Spleen (tissue), 7 donors: ENCODE data around the gene TUBGCP2.

Experiments
- POLR2A ChIP-seq, 3 donors: fragments of 450-650 bp; IDR thresholded peaks; one replicate each; pipeline ENCODE4 v1.5.1; 2017; ENCODE audit warnings: antibody characterized with exemption in 3 of 3, mild to moderate bottlenecking in 1 of 3
- POLR2AphosphoS5 ChIP-seq, 3 donors: sonication (generic); formaldehyde crosslinking; IDR thresholded peaks; one replicate each; pipeline ENCODE4 v1.5.1; 2017; ENCODE audit warnings: antibody characterized with exemption in 3 of 3
- TF ChIP-seq, protein P1 (sequence below), 11 experiments: fragments of 200-600 bp in 7 of 11; fragments of 450-650 bp in 4 of 11; sonication (generic) in 4 of 11; IDR thresholded peaks in 8 of 11; conservative IDR thresholded peaks in 3 of 11; 1 replicate in 7 of 11; 2 replicates in 4 of 11; pipeline versions ENCODE4 v1.4.0 to v1.8.0; 2016 to 2021; ENCODE audit warnings: antibody characterized with exemption in 11 of 11, inconsistent platforms in 4 of 11, mild to moderate bottlenecking in 1 of 11
- donor health status: DM: no; HTN: no; CAD: no; lungs with moderate emphysema.
- donor health status: DM: no; HTN: no; CAD: no.
- donor health status: DM: no; HTN: no; CAD: no.

DNA sequence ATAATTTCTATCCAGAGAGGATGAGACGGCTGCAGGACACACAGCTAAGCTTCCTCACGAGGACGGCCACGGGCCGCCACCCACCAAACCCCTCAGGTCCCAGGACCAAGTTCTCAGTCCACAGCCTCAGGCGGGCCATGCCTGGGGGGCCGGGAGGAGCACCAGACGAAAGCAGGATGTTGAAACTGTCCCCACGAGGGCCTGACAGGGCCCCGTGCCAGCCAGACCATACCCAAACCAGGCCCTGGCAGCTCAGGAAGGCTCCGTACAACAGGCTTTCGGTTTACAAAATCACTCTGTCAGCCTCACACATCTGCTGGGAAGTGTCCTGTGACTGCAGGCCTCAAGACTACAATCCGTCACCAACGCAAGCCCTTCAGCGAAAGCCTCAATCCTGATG is 14.5 kb downstream of the TUBGCP2 start:
- TF ChIP-seq, protein P1, sequence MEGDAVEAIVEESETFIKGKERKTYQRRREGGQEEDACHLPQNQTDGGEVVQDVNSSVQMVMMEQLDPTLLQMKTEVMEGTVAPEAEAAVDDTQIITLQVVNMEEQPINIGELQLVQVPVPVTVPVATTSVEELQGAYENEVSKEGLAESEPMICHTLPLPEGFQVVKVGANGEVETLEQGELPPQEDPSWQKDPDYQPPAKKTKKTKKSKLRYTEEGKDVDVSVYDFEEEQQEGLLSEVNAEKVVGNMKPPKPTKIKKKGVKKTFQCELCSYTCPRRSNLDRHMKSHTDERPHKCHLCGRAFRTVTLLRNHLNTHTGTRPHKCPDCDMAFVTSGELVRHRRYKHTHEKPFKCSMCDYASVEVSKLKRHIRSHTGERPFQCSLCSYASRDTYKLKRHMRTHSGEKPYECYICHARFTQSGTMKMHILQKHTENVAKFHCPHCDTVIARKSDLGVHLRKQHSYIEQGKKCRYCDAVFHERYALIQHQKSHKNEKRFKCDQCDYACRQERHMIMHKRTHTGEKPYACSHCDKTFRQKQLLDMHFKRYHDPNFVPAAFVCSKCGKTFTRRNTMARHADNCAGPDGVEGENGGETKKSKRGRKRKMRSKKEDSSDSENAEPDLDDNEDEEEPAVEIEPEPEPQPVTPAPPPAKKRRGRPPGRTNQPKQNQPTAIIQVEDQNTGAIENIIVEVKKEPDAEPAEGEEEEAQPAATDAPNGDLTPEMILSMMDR (IDR thresholded peaks at IDR 0.05 in 8 of 11, conservative IDR thresholded peaks at IDR 0.05 in 3 of 11), result no peak
- no peak for TF ChIP-seq POLR2AphosphoS5 (IDR thresholded peaks at IDR 0.05)
- TF ChIP-seq POLR2A (IDR thresholded peaks at IDR 0.05), result no peak
